AG04450 (cell line): ENCODE measurements around the gene ARFGAP2. TPM values are rescaled to one million over a fixed set of nuclear protein-coding genes. Genes with fewer than 3 reads are reported as not detected.
A peak's percentile ranks its signal among the peaks of the same experiment; 100 is the strongest.

Experiments used
- CTCF ChIA-PET: fragments of 300-600, 350-600 bp; formaldehyde crosslinking; extraction: SDS; loops from one replicate; lab custom pipeline; 2022; ENCODE audit warnings: antibody characterized with exemption, inconsistent platforms; lab: Charles Lee
- POLR2A ChIA-PET: fragments of 350-600 bp; formaldehyde crosslinking; extraction: SDS; loops from one replicate; lab custom pipeline; 2021; ENCODE audit warnings: antibody characterized with exemption, inconsistent platforms; lab: Yijun Ruan, JAX
- DNase-seq: peaks from one replicate; pipeline ENCODE4 v3.0.0-alpha.2; 2011; ENCODE audit warnings: low read depth, low spot score
- H3K27ac ChIP-seq: one replicate; pipeline ENCODE4 v1.5.1; 2012; ENCODE audit warnings: low read depth, low read length, control low read depth
- H3K27me3 ChIP-seq: one replicate; pipeline ENCODE4 v1.6.0; 2012; ENCODE audit warnings: low read length; ENCODE audit not compliant: control insufficient read depth, insufficient read depth
- H3K4me3 ChIP-seq: 2 replicates; pipeline ENCODE4 v1.5.1; 2011; ENCODE audit warnings: mild to moderate bottlenecking, low read depth, low read length, control low read depth
- H3K9me3 ChIP-seq: 2 replicates; pipeline ENCODE4 v1.5.1; 2012; ENCODE audit warnings: low read length; ENCODE audit not compliant: control insufficient read depth, insufficient read depth
- polyA plus RNA-seq: library from polyadenylated mRNA; depleted of rRNA; stranded (reverse); fragments of >200 nt; gene quantifications from 2 replicates; pipeline ENCODE4 v1.2.3, GENCODE V29; 2011
- TF ChIP-seq, protein P1 (sequence below): IDR thresholded peaks from 2 replicates; pipeline ENCODE4 v1.5.1; 2011; ENCODE audit warnings: low read depth, low read length, control low read depth, inconsistent platforms

Gene ARFGAP2
- polyA plus RNA-seq, 1 experiment = 38.6 TPM

DNA sequence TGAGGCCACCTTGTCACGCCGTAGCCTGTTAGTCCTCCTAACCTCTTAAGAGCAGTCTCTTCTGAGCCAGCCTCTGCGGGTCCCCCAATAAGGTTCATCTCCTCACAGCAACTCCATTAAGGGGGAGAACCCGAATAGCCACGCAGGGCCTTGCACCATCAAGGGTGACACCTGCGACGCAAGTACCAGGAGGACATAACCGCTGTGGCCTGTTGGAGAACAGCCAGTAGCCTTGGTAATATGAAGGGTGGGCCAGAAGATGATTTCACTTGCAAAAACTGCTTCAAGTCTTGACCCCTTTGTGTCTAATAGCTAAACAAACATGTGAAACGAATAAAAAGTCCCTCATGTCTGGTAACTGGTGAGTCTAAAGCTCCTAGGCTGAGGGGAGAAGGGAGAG lies 14.8 kb downstream of the ARFGAP2 start:
- peak overlapping the region; percentile 57 for H3K27ac ChIP-seq
- no peaks in the 10 kb centered on the region for H3K9me3 ChIP-seq
- POLR2A ChIA-PET = interaction anchor here (1.5 kb wide), 1 partner anchor 11 kb away, joined by 5 read pairs; no protein-coding TSS in a partner anchor
- no peaks in the 10 kb centered on the region for H3K27me3 ChIP-seq
- CTCF ChIA-PET = interaction anchor here (0.5 to 2.1 kb wide), 9 partner anchors 9 to 292 kb away, joined by 3 to 16 read pairs (median 7); no protein-coding TSS in a partner anchor
- TF ChIP-seq, protein P1, sequence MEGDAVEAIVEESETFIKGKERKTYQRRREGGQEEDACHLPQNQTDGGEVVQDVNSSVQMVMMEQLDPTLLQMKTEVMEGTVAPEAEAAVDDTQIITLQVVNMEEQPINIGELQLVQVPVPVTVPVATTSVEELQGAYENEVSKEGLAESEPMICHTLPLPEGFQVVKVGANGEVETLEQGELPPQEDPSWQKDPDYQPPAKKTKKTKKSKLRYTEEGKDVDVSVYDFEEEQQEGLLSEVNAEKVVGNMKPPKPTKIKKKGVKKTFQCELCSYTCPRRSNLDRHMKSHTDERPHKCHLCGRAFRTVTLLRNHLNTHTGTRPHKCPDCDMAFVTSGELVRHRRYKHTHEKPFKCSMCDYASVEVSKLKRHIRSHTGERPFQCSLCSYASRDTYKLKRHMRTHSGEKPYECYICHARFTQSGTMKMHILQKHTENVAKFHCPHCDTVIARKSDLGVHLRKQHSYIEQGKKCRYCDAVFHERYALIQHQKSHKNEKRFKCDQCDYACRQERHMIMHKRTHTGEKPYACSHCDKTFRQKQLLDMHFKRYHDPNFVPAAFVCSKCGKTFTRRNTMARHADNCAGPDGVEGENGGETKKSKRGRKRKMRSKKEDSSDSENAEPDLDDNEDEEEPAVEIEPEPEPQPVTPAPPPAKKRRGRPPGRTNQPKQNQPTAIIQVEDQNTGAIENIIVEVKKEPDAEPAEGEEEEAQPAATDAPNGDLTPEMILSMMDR = no peak
- no peak for DNase-seq
- H3K4me3 ChIP-seq = no peak overlapping the region

DNA sequence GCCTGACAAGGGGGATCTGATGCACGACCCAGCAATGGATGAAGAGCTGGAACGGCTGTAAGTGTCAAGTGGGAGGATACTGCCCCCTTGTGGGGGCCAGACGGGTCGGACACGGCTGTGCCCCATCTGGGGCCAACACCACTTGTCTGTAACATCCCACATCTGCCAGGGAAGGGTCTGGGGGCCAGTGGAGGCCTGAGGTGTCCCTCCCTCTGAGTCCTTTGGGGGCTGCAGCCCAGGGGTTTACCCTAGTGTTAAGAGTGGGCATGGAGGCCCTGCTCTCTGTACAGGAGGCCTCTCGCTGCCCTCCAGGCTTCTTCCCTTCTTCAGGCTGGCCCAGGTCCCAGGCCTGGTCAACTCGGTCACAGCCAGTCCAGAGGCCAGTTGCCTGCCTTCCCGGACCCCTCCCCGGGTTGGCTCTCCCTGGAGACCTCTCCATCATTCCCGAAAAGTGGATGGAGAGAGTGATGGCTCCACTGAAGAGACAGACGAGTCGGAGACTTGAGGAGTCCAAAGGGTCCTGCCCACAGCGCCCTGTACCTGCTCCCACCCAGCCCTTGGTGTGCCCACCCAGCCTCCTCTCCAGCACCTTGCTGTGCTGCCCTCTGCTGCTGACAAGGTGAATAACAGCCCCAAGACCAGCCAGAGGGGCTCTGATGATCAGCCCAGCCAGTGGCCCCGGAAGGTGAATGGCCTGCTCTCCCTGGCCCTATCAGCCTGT lies 15.4 kb downstream of the ARFGAP2 start:
- Histone ChIP-seq H3K27ac (no peak overlapping the region), H3K27me3 (no peaks in the 10 kb centered on the region), H3K4me3 (no peak overlapping the region), H3K9me3 (no peaks in the 10 kb centered on the region)
- TF ChIP-seq, protein P1 = peak; percentile 89
- ChIA-PET POLR2A (interaction anchor here (0.6 kb wide), 1 partner anchor 241 kb away, joined by 3 read pairs; no protein-coding TSS in a partner anchor), CTCF (interaction anchor here (0.6 to 2.1 kb wide), 10 partner anchors 9 to 404 kb away, joined by 3 to 16 read pairs (median 4); no protein-coding TSS in a partner anchor)
- DNase-seq = no peak

DNA sequence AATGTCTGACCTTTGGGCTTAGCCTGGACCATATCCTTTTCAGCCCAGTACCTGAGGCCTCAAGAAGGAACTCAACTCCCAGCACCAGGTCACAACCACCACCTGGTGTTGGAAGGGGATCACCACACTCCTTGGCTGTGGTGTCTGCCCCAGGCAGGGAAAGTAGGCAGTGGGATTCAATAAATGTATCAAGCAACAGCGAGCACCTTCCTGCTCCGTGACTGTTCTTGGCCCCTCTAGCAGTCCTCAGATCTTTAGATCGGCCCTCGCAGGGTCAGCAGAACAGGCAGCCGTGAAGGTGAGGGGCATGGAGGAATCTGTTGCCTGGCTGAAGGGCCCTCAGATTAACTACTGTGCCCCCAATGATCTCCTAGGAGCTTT lies 15.9 kb downstream of the ARFGAP2 start:
- CTCF ChIA-PET = interaction anchor here (0.6 to 2.1 kb wide), 10 partner anchors 9 to 404 kb away, joined by 3 to 16 read pairs (median 4); no protein-coding TSS in a partner anchor
- TF ChIP-seq, protein P1 = no peak
- DNase-seq = no peak
- no peak overlapping the region for H3K27ac ChIP-seq
- POLR2A ChIA-PET = interaction anchor here (0.6 kb wide), 1 partner anchor 240 kb away, joined by 3 read pairs; no protein-coding TSS in a partner anchor
- H3K9me3 ChIP-seq = no peaks in the 10 kb centered on the region
- no peaks in the 10 kb centered on the region for H3K27me3 ChIP-seq
- no peak overlapping the region for H3K4me3 ChIP-seq

DNA sequence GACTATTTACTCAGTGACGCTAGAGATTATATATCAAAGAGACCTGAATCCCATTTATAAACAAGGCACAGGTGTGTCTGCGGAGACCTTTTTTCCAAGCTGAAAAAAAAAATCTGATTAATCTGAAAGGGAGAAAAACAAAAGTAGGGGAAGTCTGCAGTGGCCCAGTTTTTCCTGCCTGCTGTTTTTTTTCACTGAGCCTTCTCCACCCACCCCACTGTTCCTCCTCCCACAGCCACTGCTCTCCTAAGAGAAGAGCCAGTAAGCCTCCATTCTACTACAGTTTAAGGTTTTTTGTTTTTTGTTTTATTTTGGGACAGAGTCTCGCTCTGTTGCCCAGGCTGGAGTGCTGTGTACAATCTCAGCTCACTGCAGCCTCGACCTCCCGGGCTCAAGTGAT lies 18.4 kb downstream of the ARFGAP2 start:
- ChIA-PET CTCF (interaction anchor here (1.2 kb wide), 1 partner anchor 242 kb away, joined by 5 read pairs; no protein-coding TSS in a partner anchor), POLR2A (no interaction called here)
- no peak for DNase-seq
- no peak overlapping the region for H3K4me3 ChIP-seq
- TF ChIP-seq, protein P1 = no peak
- no peak overlapping the region for H3K27ac ChIP-seq
- no peaks in the 10 kb centered on the region for H3K9me3 ChIP-seq
- H3K27me3 ChIP-seq = no peaks in the 10 kb centered on the region

DNA sequence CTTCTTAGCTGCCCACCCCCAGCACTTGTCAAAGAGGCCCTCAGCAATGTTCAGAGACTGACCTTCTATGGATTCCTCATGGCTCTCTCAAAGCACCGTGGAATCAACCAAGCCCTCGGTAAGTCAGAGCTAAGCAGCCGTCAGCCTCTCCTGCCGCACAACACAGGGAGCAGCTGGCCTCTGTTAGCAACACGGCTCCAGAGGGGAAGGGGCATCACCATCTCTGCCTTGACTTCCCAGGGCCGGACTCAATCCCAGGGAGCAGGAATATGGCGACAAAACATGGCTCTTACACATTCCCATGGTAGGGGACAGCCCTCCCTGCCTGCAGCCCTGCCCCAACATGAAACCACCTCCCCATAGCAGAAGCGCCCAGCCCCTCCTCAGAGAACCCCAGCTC lies 18.9 kb downstream of the ARFGAP2 start:
- POLR2A ChIA-PET = no interaction called here
- TF ChIP-seq, protein P1 = no peak

More for the DNA sequence above, 18.9 kb downstream of the ARFGAP2 start:
- Histone ChIP-seq H3K9me3 (no peaks in the 10 kb centered on the region), H3K27me3 (no peaks in the 10 kb centered on the region), H3K27ac (no peak overlapping the region), H3K4me3 (no peak overlapping the region)
- CTCF ChIA-PET = interaction anchor here (1.2 kb wide), 1 partner anchor 241 kb away, joined by 5 read pairs; no protein-coding TSS in a partner anchor
- no peak for DNase-seq
